Measurements from ENCODE around the gene NAIF1.

GRCh38 chr9:128099231-128099931, 32.3 kb upstream of the NAIF1 start:
- TF ChIP-seq CTCF (IDR thresholded peaks at IDR 0.05) (peak in 1 of 6 experiments; percentile 4), POLR2A (IDR thresholded peaks at IDR 0.05) (peak; percentile 58 to 64)
